CD14-positive monocyte (primary cell): ENCODE data around the gene CUTA. TPM values are rescaled to one million over a fixed set of nuclear protein-coding genes. Genes with fewer than 3 reads are reported as not detected.

ENCODE experiments used
- DNase-seq, 3 donors: peaks; one replicate each; pipeline ENCODE4 v3.0.0-alpha.2; 2011 to 2022
- H2AFZ ChIP-seq: 2 replicates; pipeline ENCODE4 v1.6.0; 2012; ENCODE audit warnings: mild to moderate bottlenecking, low read depth, low read length, inconsistent platforms; ENCODE audit not compliant: insufficient read depth, poor library complexity, severe bottlenecking
- H3K27ac ChIP-seq, 2 donors: 1 replicate in 1 of 2; 2 replicates in 1 of 2; pipeline ENCODE4 v1.5.1; 2012 to 2013; ENCODE audit warnings: low read length in 2 of 2, control low read depth in 1 of 2, inconsistent platforms in 1 of 2, low read depth in 1 of 2, mild to moderate bottlenecking in 1 of 2
- H3K27me3 ChIP-seq, 2 donors: one replicate each; pipeline versions ENCODE4 v1.6.0 to v1.6.1; 2011 to 2013; ENCODE audit warnings: low read length in 2 of 2; ENCODE audit not compliant: control insufficient read depth in 2 of 2, insufficient read depth in 2 of 2
- H3K36me3 ChIP-seq, 2 donors: replicated peaks in 1 of 2; 1 replicate in 1 of 2; 2 replicates in 1 of 2; pipeline versions ENCODE4 v1.5.1 to v1.6.1; 2012 to 2013; ENCODE audit warnings: low read length in 2 of 2, control low read depth in 1 of 2, inconsistent platforms in 1 of 2, mild to moderate bottlenecking in 1 of 2; ENCODE audit not compliant: insufficient read depth in 2 of 2, control insufficient read depth in 1 of 2
- H3K4me1 ChIP-seq, 2 donors: 1 replicate in 1 of 2; 2 replicates in 1 of 2; pipeline versions ENCODE4 v1.5.1 to v1.6.1; 2012 to 2013; ENCODE audit warnings: low read length in 2 of 2, control low read depth in 1 of 2, inconsistent platforms in 1 of 2, mild to moderate bottlenecking in 1 of 2, moderate library complexity in 1 of 2; ENCODE audit not compliant: insufficient read depth in 2 of 2, control insufficient read depth in 1 of 2
- H3K4me2 ChIP-seq: replicated peaks from 2 replicates; pipeline ENCODE3; 2012; ENCODE audit warnings: low read length, moderate library complexity, mild to moderate bottlenecking; ENCODE audit not compliant: poor library complexity, severe bottlenecking; ENCODE audit errors: extremely low read depth
- H3K4me3 ChIP-seq, 3 experiments: fragments of 200-600 bp in 1 of 3; sonication (generic) in 1 of 3; replicated peaks in 1 of 3; 1 replicate in 2 of 3; 2 replicates in 1 of 3; pipeline ENCODE4 v1.5.1; 2011 to 2013; ENCODE audit warnings: low read length in 3 of 3, mild to moderate bottlenecking in 3 of 3, control low read depth in 2 of 3, low read depth in 2 of 3, inconsistent platforms in 1 of 3, moderate library complexity in 1 of 3
- H3K79me2 ChIP-seq: 2 replicates; pipeline ENCODE4 v1.6.0; 2012; ENCODE audit warnings: mild to moderate bottlenecking, control low read depth, inconsistent platforms, low read length, moderate library complexity; ENCODE audit not compliant: insufficient read depth
- H3K9ac ChIP-seq: 2 replicates; pipeline ENCODE4 v1.6.0; 2017; ENCODE audit warnings: low read length, mild to moderate bottlenecking; ENCODE audit not compliant: insufficient read depth, poor library complexity, severe bottlenecking
- H3K9me3 ChIP-seq, 2 donors: replicated peaks in 1 of 2; 1 replicate in 1 of 2; 2 replicates in 1 of 2; pipeline versions ENCODE4 v1.5.1 to v1.6.1; 2012 to 2013; ENCODE audit warnings: low read length in 2 of 2, control low read depth in 1 of 2; ENCODE audit not compliant: control insufficient read depth in 1 of 2, insufficient read depth in 1 of 2
- H4K20me1 ChIP-seq: 2 replicates; pipeline ENCODE4 v1.6.0; 2012; ENCODE audit warnings: mild to moderate bottlenecking, low read length, control low read depth, moderate library complexity; ENCODE audit not compliant: insufficient read depth
- H3K27ac Mint-ChIP-seq, 7 donors: one replicate each; pipeline ENCODE4 v1.8.0; 2020; ENCODE audit warnings: mild to moderate bottlenecking in 7 of 7, mixed read lengths in 7 of 7, moderate library complexity in 6 of 7, inconsistent platforms in 2 of 7
- H3K27me3 Mint-ChIP-seq, 3 donors: one replicate each; pipeline ENCODE4 v1.8.0; 2021 to 2022; ENCODE audit warnings: low read depth in 3 of 3, mild to moderate bottlenecking in 3 of 3, mixed read lengths in 3 of 3, moderate library complexity in 3 of 3, inconsistent platforms in 1 of 3
- H3K36me3 Mint-ChIP-seq, 2 donors: one replicate each; pipeline ENCODE4 v1.8.0; 2020; ENCODE audit warnings: mixed read lengths in 2 of 2, inconsistent platforms in 1 of 2, mild to moderate bottlenecking in 1 of 2
- H3K4me1 Mint-ChIP-seq: one replicate; pipeline ENCODE4 v1.8.0; 2020; ENCODE audit warnings: mild to moderate bottlenecking, mixed read lengths
- H3K4me3 Mint-ChIP-seq, 2 donors: one replicate each; pipeline ENCODE4 v1.8.0; 2020; ENCODE audit warnings: mild to moderate bottlenecking in 2 of 2, mixed read lengths in 2 of 2, moderate library complexity in 1 of 2
- H3K9me3 Mint-ChIP-seq, 7 donors: one replicate each; pipeline ENCODE4 v1.8.0; 2020 to 2022; ENCODE audit warnings: mixed read lengths in 7 of 7, mild to moderate bottlenecking in 6 of 7, moderate library complexity in 6 of 7, inconsistent platforms in 2 of 7
- CTCF ChIP-seq: fragments of 200-600 bp; IDR thresholded peaks from one replicate; pipeline ENCODE4 v1.8.0; 2022; ENCODE audit warnings: antibody characterized with exemption, mild to moderate bottlenecking
- WGBS: methylation state at CpG from one replicate; pipeline ENCODE4 v1.1.5; 2013; ENCODE audit warnings: missing lambda C conversion rate; ENCODE audit not compliant: insufficient coverage; 5-methylcytosine and 5-hydroxymethylcytosine counted together
- intact Hi-C, 2 donors: fragments of 100-400 bp; cut with micrococcal nuclease; formaldehyde crosslinking; loops; one replicate each; pipeline versions ENCODE4 v1.15.0 to v1.15.1; 2023
- polyA plus RNA-seq, 3 donors: library from polyadenylated mRNA; depleted of rRNA in 1 of 3; unstranded in 2 of 3; stranded (reverse) in 1 of 3; fragments of 300-500 nt in 2 of 3; fragments of >200 nt in 1 of 3; fragmentation: Illumina TruSeq in 2 of 3; gene quantifications; 1 replicate in 2 of 3; 2 replicates in 1 of 3; pipeline ENCODE4 v1.2.3, GENCODE V29; 2012 to 2021

Gene CUTA
- polyA plus RNA-seq, 3 donors = 137 to 160 (median 153) TPM

DNA sequence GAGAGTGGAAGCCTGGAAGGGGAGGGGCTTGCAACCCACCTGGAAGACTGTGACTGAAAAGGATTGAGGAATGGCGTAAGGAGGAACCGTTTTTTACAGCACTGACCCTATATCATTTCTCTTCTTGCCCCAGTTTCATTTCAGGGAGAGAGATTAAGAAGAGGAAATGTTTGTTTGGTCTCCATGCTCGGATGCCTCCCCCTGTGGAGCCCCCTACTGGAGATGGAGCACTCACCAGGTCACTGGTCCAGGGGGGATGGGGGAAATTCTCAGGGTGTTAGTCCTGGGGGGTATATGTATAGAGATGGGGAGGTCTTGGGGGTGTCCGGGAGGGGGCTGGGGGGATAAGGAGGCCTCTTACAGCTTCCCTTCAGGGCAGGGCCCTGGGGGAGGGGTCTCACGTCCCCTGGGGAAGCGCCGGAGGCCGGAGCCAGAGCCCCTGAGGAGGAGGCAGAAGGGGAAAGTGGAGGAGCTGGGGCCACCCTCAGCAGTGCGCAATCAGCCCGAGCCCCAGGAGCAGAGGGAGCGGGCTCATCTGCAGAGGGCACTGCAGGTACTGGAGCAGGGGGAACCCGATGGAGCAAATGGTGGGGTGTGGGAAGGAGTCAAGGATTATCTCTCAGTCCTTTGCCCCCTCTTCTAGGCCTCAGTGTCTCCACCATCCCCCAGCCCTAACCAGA lies 3.2 kb downstream of the CUTA start:
- H2AFZ ChIP-seq = no peak overlapping the region
- Mint-ChIP-seq H3K27ac (peak overlapping the region in 5 of 7 donors; percentile 6 to 80 (median 58)), H3K4me3 (no peak overlapping the region), H3K9me3 (peaks cover 0 to 2% (median 0%) of the 10 kb centered on the region in 7 donors), H3K27me3 (peaks cover 0 to 2% (median under 1%) of the 10 kb centered on the region in 3 donors), H3K4me1 (peaks cover 54% of the 10 kb centered on the region), H3K36me3 (peaks cover 41 to 42% of the 10 kb centered on the region in 2 donors)
- peaks cover 3 to 34% of the 10 kb centered on the region in 2 donors for H3K36me3 ChIP-seq
- peak; percentile 18 for TF ChIP-seq CTCF
- WGBS = 95% methylated on average over 6 of the region's 12 CpGs
- H4K20me1 ChIP-seq = peaks cover 4% of the 10 kb centered on the region
- no peaks in the 10 kb centered on the region for H3K9me3 ChIP-seq
- peaks cover 34 to 67% of the 10 kb centered on the region in 2 donors for H3K4me1 ChIP-seq
- H3K79me2 ChIP-seq = peaks cover 24% of the 10 kb centered on the region
- intact Hi-C loops = loop anchor here in 1 of 2 donors (5.0 to 10.0 kb wide), 3 partner anchors 38 to 210 kb away; partner anchors contain the start of genes HSD17B8, RING1, RXRB and SLC39A7
- H3K27me3 ChIP-seq = no peaks in the 10 kb centered on the region
- no peak overlapping the region for H3K9ac ChIP-seq
- no peak for DNase-seq
- no peak overlapping the region for H3K27ac ChIP-seq
- H3K4me3 ChIP-seq = no peak overlapping the region
- H3K4me2 ChIP-seq = no peak overlapping the region

DNA sequence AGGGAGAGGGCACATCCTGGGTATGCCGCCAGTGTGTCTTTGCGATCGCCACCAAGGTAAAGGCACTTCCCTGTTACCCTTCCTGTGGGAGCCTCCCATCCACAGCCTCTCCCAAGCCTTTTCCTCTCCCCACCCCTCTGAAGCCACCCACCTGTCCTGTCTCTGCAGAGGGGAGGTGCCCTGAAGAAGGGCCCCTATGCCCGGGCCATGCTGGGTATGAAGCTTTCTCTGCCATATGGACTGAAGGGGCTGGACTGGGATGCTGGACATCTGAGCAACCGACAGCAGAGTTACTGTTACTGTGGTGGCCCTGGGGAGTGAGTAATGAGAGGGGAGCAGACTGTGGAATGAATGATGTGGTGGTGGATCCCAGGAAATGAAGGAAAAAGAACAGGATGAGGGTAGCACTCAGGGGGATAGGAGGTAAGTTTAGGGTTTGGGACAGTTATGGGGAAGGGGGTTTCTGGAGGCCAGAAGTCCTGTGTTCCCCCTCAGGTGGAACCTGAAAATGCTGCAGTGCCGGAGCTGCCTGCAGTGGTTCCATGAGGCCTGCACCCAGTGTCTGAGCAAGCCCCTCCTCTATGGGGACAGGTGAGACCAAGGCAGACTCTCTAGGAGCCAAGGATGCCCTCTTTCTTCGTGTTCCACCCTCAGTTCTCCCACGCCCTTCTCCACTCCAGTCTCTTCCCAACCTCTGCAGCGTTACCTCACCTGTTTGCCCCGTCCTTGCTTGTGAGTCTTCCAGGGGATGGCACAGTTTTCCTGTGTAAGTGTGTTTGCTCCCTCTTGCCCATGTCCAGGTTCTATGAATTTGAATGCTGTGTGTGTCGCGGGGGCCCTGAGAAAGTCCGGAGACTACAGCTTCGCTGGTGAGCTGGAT lies 4.4 kb downstream of the CUTA start:
- no peaks in the 10 kb centered on the region for H3K27me3 ChIP-seq
- Mint-ChIP-seq H3K36me3 (peaks cover 41% of the 10 kb centered on the region in 2 donors), H3K4me3 (no peak overlapping the region), H3K4me1 (peaks cover 47% of the 10 kb centered on the region), H3K9me3 (peaks cover 0 to 2% (median 0%) of the 10 kb centered on the region in 7 donors), H3K27me3 (peaks cover 0 to 2% (median 0%) of the 10 kb centered on the region in 3 donors), H3K27ac (peak overlapping the region in 6 of 7 donors; percentile 26 to 82 (median 41))
- H2AFZ ChIP-seq = no peak overlapping the region
- no peak overlapping the region for H3K9ac ChIP-seq
- 90% methylated on average over 3 of the region's 14 CpGs for whole genome bisulfite sequencing
- no peaks in the 10 kb centered on the region for H3K9me3 ChIP-seq
- TF ChIP-seq CTCF = no peak
- intact Hi-C loops = loop anchor here in 1 of 2 donors (10.0 kb wide), 2 partner anchors 99 to 209 kb away; partner anchors contain the start of genes HSD17B8, RING1, RXRB and SLC39A7
- peaks cover 4% of the 10 kb centered on the region for H4K20me1 ChIP-seq
- H3K79me2 ChIP-seq = peaks cover 24% of the 10 kb centered on the region
- no peak overlapping the region for H3K4me2 ChIP-seq
- H3K36me3 ChIP-seq = peaks cover 3 to 34% of the 10 kb centered on the region in 2 donors
- H3K27ac ChIP-seq = no peak overlapping the region
- no peak overlapping the region for H3K4me3 ChIP-seq
- H3K4me1 ChIP-seq = peaks cover 33 to 60% of the 10 kb centered on the region in 2 donors
- DNase-seq = no peak
